Endodermal cell (in vitro differentiated cells): Measurements from ENCODE around the gene CLDN34. TPM values are rescaled to one million over a fixed set of nuclear protein-coding genes. Genes with fewer than 3 reads are reported as not detected.

Experiments
- DNase-seq: peaks from one replicate; pipeline ENCODE4 v3.0.0-alpha.2; 2017
- H3K27ac ChIP-seq: 2 replicates; pipeline ENCODE4 v1.5.1; 2013; ENCODE audit warnings: mild to moderate bottlenecking, low read depth, low read length, moderate library complexity
- H3K27me3 ChIP-seq: 2 replicates; pipeline ENCODE4 v1.6.1; 2013; ENCODE audit warnings: mild to moderate bottlenecking, low read length, moderate library complexity; ENCODE audit not compliant: insufficient read depth, control insufficient read depth, poor library complexity, severe bottlenecking
- H3K36me3 ChIP-seq: 2 replicates; pipeline ENCODE4 v1.7.0; 2013; ENCODE audit warnings: mild to moderate bottlenecking, low read length, moderate library complexity; ENCODE audit not compliant: control insufficient read depth, insufficient read depth
- H3K4me1 ChIP-seq: one replicate; pipeline ENCODE4 v1.7.0; 2013; ENCODE audit warnings: low read length; ENCODE audit not compliant: control insufficient read depth, insufficient read depth
- H3K4me3 ChIP-seq: 2 replicates; pipeline ENCODE4 v1.5.1; 2013; ENCODE audit warnings: mild to moderate bottlenecking, low read length, moderate library complexity
- H3K9ac ChIP-seq: 2 replicates; pipeline ENCODE4 v1.6.1; 2013; ENCODE audit warnings: mild to moderate bottlenecking, low read length, moderate library complexity; ENCODE audit not compliant: poor library complexity, severe bottlenecking; ENCODE audit errors: extremely low read depth
- H3K9me3 ChIP-seq: 2 replicates; pipeline ENCODE4 v1.6.1; 2013; ENCODE audit warnings: mild to moderate bottlenecking, low read length, moderate library complexity; ENCODE audit not compliant: control insufficient read depth
- H3K27ac Mint-ChIP-seq: 2 replicates; pipeline ENCODE4 v1.8.0; 2020; ENCODE audit warnings: mixed read lengths
- H3K27me3 Mint-ChIP-seq: 2 replicates; pipeline ENCODE4 v1.8.0; 2021; ENCODE audit warnings: mild to moderate bottlenecking, mixed read lengths; ENCODE audit not compliant: insufficient read depth
- H3K36me3 Mint-ChIP-seq: 2 replicates; pipeline ENCODE4 v1.8.0; 2020; ENCODE audit warnings: low read depth, mixed read lengths
- H3K4me1 Mint-ChIP-seq: 2 replicates; pipeline ENCODE4 v1.8.0; 2020; ENCODE audit warnings: mixed read lengths
- H3K4me3 Mint-ChIP-seq: 2 replicates; pipeline ENCODE4 v1.8.0; 2020; ENCODE audit warnings: mild to moderate bottlenecking, moderate library complexity, mixed read lengths
- H3K9me3 Mint-ChIP-seq: 2 replicates; pipeline ENCODE4 v1.8.0; 2020; ENCODE audit warnings: mild to moderate bottlenecking, mixed read lengths
- WGBS, 2 experiments: methylation state at CpG; one replicate each; pipeline versions ENCODE4 v1.1.5 to v1.1.7; 2013; ENCODE audit warnings: missing lambda C conversion rate in 2 of 2, mixed read lengths in 1 of 2; ENCODE audit not compliant: insufficient coverage in 1 of 2, insufficient read length in 1 of 2; 5-methylcytosine and 5-hydroxymethylcytosine counted together
- total RNA-seq, 2 donors: library from RNA; stranded (reverse); fragmentation: NEBNext Ultra II Directional in 1 of 2; extraction: Animal tissue kit (Norgen Biotek cat#: 25700) in 1 of 2; gene quantifications; 2 replicates in 1 of 2; 3 replicates in 1 of 2; pipeline ENCODE4 v1.2.1, GENCODE V29; 2021
- TF ChIP-seq, protein P1 (sequence below): fragments of 200-600 bp; sonication (generic); conservative IDR thresholded peaks from 2 replicates; pipeline ENCODE4 v1.5.0; 2021; ENCODE audit warnings: antibody characterized with exemption, mild to moderate bottlenecking

CLDN34 gene
- total RNA-seq, 2 donors from 2014 or later, result 0.35 TPM; not detected in 1

DNA sequence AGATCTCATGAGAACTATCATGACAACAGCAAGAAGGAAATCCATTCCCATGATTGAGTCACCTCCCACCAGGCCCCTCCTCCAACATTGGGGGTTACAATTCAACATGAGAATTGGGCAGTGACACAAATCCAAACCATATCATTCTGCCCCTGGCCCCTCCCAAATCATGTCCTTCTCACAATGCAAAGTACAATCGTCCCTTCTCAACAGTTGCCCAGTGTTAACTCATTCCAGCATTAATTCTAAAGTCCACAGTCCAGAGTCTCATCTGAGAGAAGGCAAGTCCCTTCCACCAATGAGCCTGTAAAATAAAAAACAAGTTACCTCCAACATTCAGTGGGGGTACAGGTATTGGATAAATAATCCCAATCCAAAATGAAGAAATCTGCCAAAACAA, 14.9 kb upstream of the CLDN34 start:
- no peak overlapping the region for H3K27ac ChIP-seq

DNA sequence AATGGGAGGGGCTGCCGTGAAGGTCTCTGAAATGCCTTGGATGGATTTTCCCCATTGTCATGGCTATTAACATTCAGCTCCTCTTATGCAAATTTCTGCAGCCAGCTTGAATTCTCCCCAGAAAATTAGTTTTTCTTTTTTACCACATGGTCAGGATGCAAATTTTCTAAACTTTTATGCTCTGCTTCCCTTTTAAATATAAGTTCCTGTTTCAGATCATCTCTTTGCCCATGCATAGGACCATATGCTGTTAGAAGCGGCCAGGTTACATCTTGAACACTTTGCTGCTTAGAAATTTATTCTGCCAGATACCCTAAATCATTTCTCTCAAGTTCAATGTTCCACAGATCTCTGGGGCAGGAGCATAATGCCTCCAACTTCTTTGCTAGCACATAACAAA, 13.8 kb upstream of the CLDN34 start:
- Histone ChIP-seq H3K9me3 (no peaks in the 10 kb centered on the region), H3K27me3 (no peaks in the 10 kb centered on the region), H3K27ac (no peak overlapping the region), H3K9ac (no peak overlapping the region), H3K4me3 (no peak overlapping the region), H3K4me1 (no peaks in the 10 kb centered on the region), H3K36me3 (peaks cover 2% of the 10 kb centered on the region)
- Mint-ChIP-seq H3K4me1 (no peaks in the 10 kb centered on the region), H3K9me3 (peaks cover 71% of the 10 kb centered on the region), H3K27ac (no peak overlapping the region), H3K36me3 (peaks cover 30% of the 10 kb centered on the region), H3K4me3 (no peak overlapping the region), H3K27me3 (no peaks in the 10 kb centered on the region)
- WGBS, 2 experiments, result 80 to 93% methylated on average over 1 to 2 of the region's 2 CpGs
- TF ChIP-seq, protein P1, sequence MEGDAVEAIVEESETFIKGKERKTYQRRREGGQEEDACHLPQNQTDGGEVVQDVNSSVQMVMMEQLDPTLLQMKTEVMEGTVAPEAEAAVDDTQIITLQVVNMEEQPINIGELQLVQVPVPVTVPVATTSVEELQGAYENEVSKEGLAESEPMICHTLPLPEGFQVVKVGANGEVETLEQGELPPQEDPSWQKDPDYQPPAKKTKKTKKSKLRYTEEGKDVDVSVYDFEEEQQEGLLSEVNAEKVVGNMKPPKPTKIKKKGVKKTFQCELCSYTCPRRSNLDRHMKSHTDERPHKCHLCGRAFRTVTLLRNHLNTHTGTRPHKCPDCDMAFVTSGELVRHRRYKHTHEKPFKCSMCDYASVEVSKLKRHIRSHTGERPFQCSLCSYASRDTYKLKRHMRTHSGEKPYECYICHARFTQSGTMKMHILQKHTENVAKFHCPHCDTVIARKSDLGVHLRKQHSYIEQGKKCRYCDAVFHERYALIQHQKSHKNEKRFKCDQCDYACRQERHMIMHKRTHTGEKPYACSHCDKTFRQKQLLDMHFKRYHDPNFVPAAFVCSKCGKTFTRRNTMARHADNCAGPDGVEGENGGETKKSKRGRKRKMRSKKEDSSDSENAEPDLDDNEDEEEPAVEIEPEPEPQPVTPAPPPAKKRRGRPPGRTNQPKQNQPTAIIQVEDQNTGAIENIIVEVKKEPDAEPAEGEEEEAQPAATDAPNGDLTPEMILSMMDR, result no peak
- no peak for DNase-seq

More for the DNA sequence above, 14.9 kb upstream of the CLDN34 start:
- TF ChIP-seq, protein P1, result no peak
- Histone ChIP-seq H3K27me3 (no peaks in the 10 kb centered on the region), H3K4me3 (no peak overlapping the region), H3K9me3 (no peaks in the 10 kb centered on the region), H3K9ac (no peak overlapping the region), H3K36me3 (peaks cover 2% of the 10 kb centered on the region), H3K4me1 (no peaks in the 10 kb centered on the region)
- Mint-ChIP-seq H3K9me3 (peaks cover 72% of the 10 kb centered on the region), H3K27ac (no peak overlapping the region), H3K27me3 (no peaks in the 10 kb centered on the region), H3K4me1 (no peaks in the 10 kb centered on the region), H3K4me3 (no peak overlapping the region), H3K36me3 (peaks cover 38% of the 10 kb centered on the region)
- DNase-seq, result no peak
- WGBS, 2 experiments, result 92% methylated on average over 1 of the region's 1 CpG; no CpG with 5 or more reads in 1 of the 2 experiments

DNA sequence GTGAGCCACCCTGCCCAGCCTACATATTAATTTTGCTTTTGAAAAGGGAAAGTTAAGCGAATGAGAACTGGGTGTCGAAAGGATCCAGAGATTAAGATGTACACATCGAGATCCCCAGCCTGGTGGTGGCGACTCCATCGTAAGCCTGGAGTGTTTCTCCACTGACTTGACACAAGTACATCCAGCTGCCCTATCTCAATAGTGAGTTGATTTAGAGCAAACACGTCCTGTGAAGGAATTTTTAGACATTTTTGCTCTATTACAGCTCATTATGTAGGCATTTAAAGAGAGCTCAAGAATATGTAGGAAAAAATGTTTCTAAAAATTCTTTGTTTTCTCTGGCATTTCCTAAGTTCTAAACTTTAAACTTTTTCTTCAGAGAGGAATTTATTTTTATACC, 11.7 kb upstream of the CLDN34 start:
- DNase-seq, result no peak
- no peaks in the 10 kb centered on the region for H3K27me3 ChIP-seq
- peaks cover 60% of the 10 kb centered on the region for H3K9me3 Mint-ChIP-seq
- no peaks in the 10 kb centered on the region for H3K27me3 Mint-ChIP-seq
- H3K4me3 Mint-ChIP-seq, result no peak overlapping the region
- WGBS, 2 experiments, result 93 to 100% methylated on average over 3 to 6 of the region's 6 CpGs
- H3K4me1 ChIP-seq, result no peaks in the 10 kb centered on the region
- no peaks in the 10 kb centered on the region for H3K36me3 ChIP-seq
- H3K27ac ChIP-seq, result no peak overlapping the region
- no peaks in the 10 kb centered on the region for H3K9me3 ChIP-seq
- TF ChIP-seq, protein P1, result no peak
- H3K9ac ChIP-seq, result no peak overlapping the region
- no peak overlapping the region for H3K27ac Mint-ChIP-seq
- H3K4me3 ChIP-seq, result no peak overlapping the region
- H3K36me3 Mint-ChIP-seq, result peaks cover 17% of the 10 kb centered on the region
- H3K4me1 Mint-ChIP-seq, result no peaks in the 10 kb centered on the region
